ENCODE results near the gene INHA. TPM values are rescaled to one million over a fixed set of nuclear protein-coding genes. Genes with fewer than 3 reads are reported as not detected.

INHA gene
- total RNA-seq, 2 donors from 2014 or later = not detected

GRCh38 chr2:219545295-219545942, 26.7 kb upstream of the INHA start:
- Mint-ChIP-seq H3K9me3 (no peaks in the 10 kb centered on the region), H3K27ac (peak overlapping the region in 1 of 2 donors; percentile 68), H3K36me3 (no peaks in the 10 kb centered on the region), H3K4me3 (peak overlapping the region; percentile 86), H3K27me3 (peaks cover 15% of the 10 kb centered on the region in 2 donors), H3K4me1 (ENCODE audit: low read depth in 2 of 2) (peaks cover 27 to 31% of the 10 kb centered on the region in 2 donors)
- DNase-seq (ENCODE audit: low spot score) = no peak
- no peak for ATAC-seq

GRCh38 chr2:219545943-219546352, 26.2 kb upstream of the INHA start:
- Mint-ChIP-seq H3K4me1 (ENCODE audit: low read depth in 2 of 2) (peaks cover 27 to 30% of the 10 kb centered on the region in 2 donors), H3K4me3 (peak overlapping the region; percentile 11)

GRCh38 chr2:219547621-219548020, 24.5 kb upstream of the INHA start:
- H3K9me3 Mint-ChIP-seq = no peaks in the 10 kb centered on the region
- DNase-seq (ENCODE audit: low spot score) = no peak
- H3K4me3 Mint-ChIP-seq = no peak overlapping the region
- peaks cover 18 to 20% of the 10 kb centered on the region in 2 donors for H3K4me1 Mint-ChIP-seq (ENCODE audit: low read depth in 2 of 2)
- no peak overlapping the region for H3K27ac Mint-ChIP-seq
- H3K27me3 Mint-ChIP-seq = peaks cover 20 to 22% of the 10 kb centered on the region in 2 donors
- no peaks in the 10 kb centered on the region for H3K36me3 Mint-ChIP-seq
- no peak for ATAC-seq

More at GRCh38 chr2:219545943-219546352, 26.2 kb upstream of the INHA start:
- Mint-ChIP-seq H3K27ac (no peak overlapping the region), H3K36me3 (no peaks in the 10 kb centered on the region), H3K9me3 (no peaks in the 10 kb centered on the region), H3K27me3 (peaks cover 18 to 19% of the 10 kb centered on the region in 2 donors)
- ATAC-seq = no peak
- no peak for DNase-seq (ENCODE audit: low spot score)

GRCh38 chr2:219548990-219549389, 23.1 kb upstream of the INHA start:
- H3K36me3 Mint-ChIP-seq = no peaks in the 10 kb centered on the region
- no peak overlapping the region for H3K4me3 Mint-ChIP-seq

GRCh38 chr2:219549619-219550018, 22.5 kb upstream of the INHA start:
- Mint-ChIP-seq H3K27ac (no peak overlapping the region), H3K4me3 (no peak overlapping the region), H3K27me3 (peaks cover 22 to 24% of the 10 kb centered on the region in 2 donors), H3K36me3 (no peaks in the 10 kb centered on the region), H3K9me3 (no peaks in the 10 kb centered on the region), H3K4me1 (ENCODE audit: low read depth in 2 of 2) (peaks cover 11 to 12% of the 10 kb centered on the region in 2 donors)
- ATAC-seq (no peak), DNase-seq (ENCODE audit: low spot score) (no peak)

More at GRCh38 chr2:219548990-219549389, 23.1 kb upstream of the INHA start:
- Mint-ChIP-seq H3K4me1 (ENCODE audit: low read depth in 2 of 2) (peaks cover 17% of the 10 kb centered on the region in 2 donors), H3K9me3 (no peaks in the 10 kb centered on the region), H3K27me3 (peaks cover 22 to 23% of the 10 kb centered on the region in 2 donors), H3K27ac (no peak overlapping the region)
- DNase-seq (ENCODE audit: low spot score) (no peak), ATAC-seq (no peak)

- Mint-ChIP-seq H3K4me3 (peak overlapping the region; percentile 82), H3K27me3 (peaks cover 14 to 18% of the 10 kb centered on the region in 2 donors), H3K36me3 (no peaks in the 10 kb centered on the region), H3K9me3 (no peaks in the 10 kb centered on the region), H3K27ac (no peak overlapping the region), H3K4me1 (ENCODE audit: low read depth in 2 of 2) (peaks cover 0 to 4% of the 10 kb centered on the region in 2 donors)
- ATAC-seq (peak; percentile 2 to 32), DNase-seq (ENCODE audit: low spot score) (peak; percentile 50)
These were observed 20.4 kb upstream of the INHA start for GRCh38 chr2:219551441-219552381.

GRCh38 chr2:219552382-219553167, 19.5 kb upstream of the INHA start:
- ATAC-seq = peak; percentile 92 to 94
- H3K27me3 Mint-ChIP-seq = peaks cover 14 to 16% of the 10 kb centered on the region in 2 donors

GRCh38 chr2:219553168-219553417, 19.0 kb upstream of the INHA start:
- DNase-seq (ENCODE audit: low spot score) = no peak
- ATAC-seq = no peak
- Mint-ChIP-seq H3K9me3 (no peaks in the 10 kb centered on the region), H3K36me3 (no peaks in the 10 kb centered on the region), H3K27ac (no peak overlapping the region), H3K4me3 (peak overlapping the region; percentile 36), H3K27me3 (peaks cover 12 to 16% of the 10 kb centered on the region in 2 donors), H3K4me1 (ENCODE audit: low read depth in 2 of 2) (peaks cover 0 to 4% of the 10 kb centered on the region in 2 donors)

More at GRCh38 chr2:219552382-219553167, 19.5 kb upstream of the INHA start:
- H3K4me3 Mint-ChIP-seq = peak overlapping the region; percentile 82
- peaks cover 0 to 4% of the 10 kb centered on the region in 2 donors for H3K4me1 Mint-ChIP-seq (ENCODE audit: low read depth in 2 of 2)
- no peaks in the 10 kb centered on the region for H3K9me3 Mint-ChIP-seq
- no peak overlapping the region for H3K27ac Mint-ChIP-seq
- H3K36me3 Mint-ChIP-seq = no peaks in the 10 kb centered on the region
- peak; percentile 90 for DNase-seq (ENCODE audit: low spot score)

- H3K4me1 Mint-ChIP-seq (ENCODE audit: low read depth in 2 of 2) = peaks cover 0 to 4% of the 10 kb centered on the region in 2 donors
- no peaks in the 10 kb centered on the region for H3K9me3 Mint-ChIP-seq
- H3K4me3 Mint-ChIP-seq = peak overlapping the region; percentile 36
- no peaks in the 10 kb centered on the region for H3K36me3 Mint-ChIP-seq
- DNase-seq (ENCODE audit: low spot score) (peak; percentile 44), ATAC-seq (no peak)
- peaks cover 8 to 12% of the 10 kb centered on the region in 2 donors for H3K27me3 Mint-ChIP-seq
- no peak overlapping the region for H3K27ac Mint-ChIP-seq
These were observed 18.6 kb upstream of the INHA start for GRCh38 chr2:219553463-219553963.

GRCh38 chr2:219554350-219554749, 17.8 kb upstream of the INHA start:
- H3K27ac Mint-ChIP-seq = no peak overlapping the region
- H3K27me3 Mint-ChIP-seq = peaks cover 7 to 9% of the 10 kb centered on the region in 2 donors
- ATAC-seq (no peak), DNase-seq (ENCODE audit: low spot score) (peak; percentile 54)
- H3K36me3 Mint-ChIP-seq = no peaks in the 10 kb centered on the region
- H3K9me3 Mint-ChIP-seq = no peaks in the 10 kb centered on the region
- H3K4me3 Mint-ChIP-seq = peak overlapping the region; percentile 12
- H3K4me1 Mint-ChIP-seq (ENCODE audit: low read depth in 2 of 2) = peaks cover 0 to 4% of the 10 kb centered on the region in 2 donors

GRCh38 chr2:219555956-219556355, 16.2 kb upstream of the INHA start:
- no peaks in the 10 kb centered on the region for H3K36me3 Mint-ChIP-seq
- H3K27me3 Mint-ChIP-seq = peaks cover 3 to 6% of the 10 kb centered on the region in 2 donors
- H3K4me1 Mint-ChIP-seq (ENCODE audit: low read depth in 2 of 2) = peaks cover 0 to 4% of the 10 kb centered on the region in 2 donors
- H3K27ac Mint-ChIP-seq = no peak overlapping the region
- DNase-seq (ENCODE audit: low spot score) = no peak
- no peak for ATAC-seq
- H3K9me3 Mint-ChIP-seq = no peaks in the 10 kb centered on the region
- no peak overlapping the region for H3K4me3 Mint-ChIP-seq

GRCh38 chr2:219556413-219556812, 15.7 kb upstream of the INHA start:
- Mint-ChIP-seq H3K4me3 (no peak overlapping the region), H3K9me3 (no peaks in the 10 kb centered on the region), H3K27ac (no peak overlapping the region), H3K36me3 (no peaks in the 10 kb centered on the region), H3K4me1 (ENCODE audit: low read depth in 2 of 2) (peaks cover 0 to 4% of the 10 kb centered on the region in 2 donors), H3K27me3 (peaks cover 0 to 4% of the 10 kb centered on the region in 2 donors)
- no peak for DNase-seq (ENCODE audit: low spot score)
- ATAC-seq = no peak

- H3K36me3 Mint-ChIP-seq = no peaks in the 10 kb centered on the region
- no peak for DNase-seq (ENCODE audit: low spot score)
- H3K9me3 Mint-ChIP-seq = no peaks in the 10 kb centered on the region
- H3K4me3 Mint-ChIP-seq = no peak overlapping the region
- no peaks in the 10 kb centered on the region for H3K4me1 Mint-ChIP-seq (ENCODE audit: low read depth in 2 of 2)
- peaks cover 0 to 4% of the 10 kb centered on the region in 2 donors for H3K27me3 Mint-ChIP-seq
- H3K27ac Mint-ChIP-seq = no peak overlapping the region
- ATAC-seq = no peak
These were observed 14.8 kb upstream of the INHA start for GRCh38 chr2:219557320-219557719.
